PC-3 (cell line): ENCODE data around the gene PDF.

Experiments
- EZH2phosphoT487 ChIP-seq: fragments of 300-600 bp; sonication (generic); IDR thresholded peaks from 2 replicates; pipeline ENCODE4 v1.6.1; 2018; ENCODE audit warnings: mild to moderate bottlenecking, antibody characterized with exemption, low read length, borderline replicate concordance
- TF ChIP-seq, protein P1 (sequence below): fragments of 300-600 bp; sonication (generic); conservative IDR thresholded peaks from 2 replicates; pipeline ENCODE4 v1.5.1; 2017; ENCODE audit warnings: antibody characterized with exemption, low read depth, mild to moderate bottlenecking, low read length

DNA sequence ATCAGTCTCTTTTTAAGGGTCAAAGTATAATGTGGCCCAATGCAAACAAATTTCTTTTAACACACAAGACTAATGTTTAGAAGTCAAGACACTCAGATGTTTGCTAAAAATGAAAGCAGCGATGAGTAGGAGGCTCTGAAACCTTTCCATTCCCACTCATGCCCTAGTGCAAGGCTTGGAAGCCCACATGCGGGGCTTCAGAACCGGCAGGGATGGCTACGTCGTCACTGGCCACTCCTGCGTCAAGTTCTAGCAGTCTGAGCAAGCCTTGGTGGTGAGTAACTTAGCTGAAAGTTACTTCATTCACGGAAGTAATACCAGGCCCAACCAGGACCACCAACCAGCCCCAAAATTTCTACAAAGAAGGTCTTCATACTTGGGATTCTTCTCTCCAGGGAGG is 36.0 kb upstream of the PDF start:
- TF ChIP-seq EZH2phosphoT487: no peak
- TF ChIP-seq, protein P1, sequence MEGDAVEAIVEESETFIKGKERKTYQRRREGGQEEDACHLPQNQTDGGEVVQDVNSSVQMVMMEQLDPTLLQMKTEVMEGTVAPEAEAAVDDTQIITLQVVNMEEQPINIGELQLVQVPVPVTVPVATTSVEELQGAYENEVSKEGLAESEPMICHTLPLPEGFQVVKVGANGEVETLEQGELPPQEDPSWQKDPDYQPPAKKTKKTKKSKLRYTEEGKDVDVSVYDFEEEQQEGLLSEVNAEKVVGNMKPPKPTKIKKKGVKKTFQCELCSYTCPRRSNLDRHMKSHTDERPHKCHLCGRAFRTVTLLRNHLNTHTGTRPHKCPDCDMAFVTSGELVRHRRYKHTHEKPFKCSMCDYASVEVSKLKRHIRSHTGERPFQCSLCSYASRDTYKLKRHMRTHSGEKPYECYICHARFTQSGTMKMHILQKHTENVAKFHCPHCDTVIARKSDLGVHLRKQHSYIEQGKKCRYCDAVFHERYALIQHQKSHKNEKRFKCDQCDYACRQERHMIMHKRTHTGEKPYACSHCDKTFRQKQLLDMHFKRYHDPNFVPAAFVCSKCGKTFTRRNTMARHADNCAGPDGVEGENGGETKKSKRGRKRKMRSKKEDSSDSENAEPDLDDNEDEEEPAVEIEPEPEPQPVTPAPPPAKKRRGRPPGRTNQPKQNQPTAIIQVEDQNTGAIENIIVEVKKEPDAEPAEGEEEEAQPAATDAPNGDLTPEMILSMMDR: no peak
